BE2C (cell line): Measurements from ENCODE around the gene TBCK.

ENCODE experiments used
- DNase-seq: peaks from one replicate; pipeline ENCODE4 v3.0.0-alpha.2; 2020
- H3K27me3 ChIP-seq: fragments of 250-450 bp; sonication (Bioruptor Pico); 2 replicates; pipeline ENCODE4 v1.5.1; 2020; ENCODE audit warnings: mild to moderate bottlenecking
- H3K36me3 ChIP-seq: fragments of 250-450 bp; sonication (Bioruptor Pico); 2 replicates; pipeline ENCODE4 v1.5.1; 2020; ENCODE audit warnings: mild to moderate bottlenecking
- H3K4me1 ChIP-seq: fragments of 250-450 bp; sonication (Bioruptor Pico); 2 replicates; pipeline ENCODE4 v1.5.1; 2020
- H3K4me3 ChIP-seq: 2 replicates; pipeline ENCODE4 v1.5.1; 2011; ENCODE audit warnings: low read depth, low read length
- H3K9me3 ChIP-seq: fragments of 250-450 bp; sonication (Bioruptor Pico); 2 replicates; pipeline ENCODE4 v1.5.1; 2020
- TF ChIP-seq, protein P1 (sequence below): IDR thresholded peaks from 2 replicates; pipeline ENCODE4 v1.5.1; 2012; ENCODE audit warnings: mild to moderate bottlenecking, low read depth, low read length

Gene TBCK

DNA sequence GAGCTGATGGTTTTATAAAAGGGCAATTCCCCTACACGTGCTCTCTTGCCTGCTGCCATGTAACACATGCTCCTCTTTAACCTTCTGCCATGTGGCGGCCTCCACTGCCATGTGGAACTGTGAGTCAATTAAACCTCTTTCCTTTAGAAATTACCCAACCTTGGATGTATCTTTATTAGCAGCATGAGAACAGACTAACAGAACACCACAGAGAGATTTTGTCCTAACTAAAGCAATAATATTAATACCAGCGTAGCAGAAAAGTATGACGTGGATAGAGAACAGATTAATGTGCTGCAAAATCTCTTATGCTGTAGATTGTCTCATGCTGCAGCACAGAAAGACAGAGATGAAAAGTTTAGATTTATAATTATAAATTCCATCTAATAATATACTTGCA, 23.4 kb upstream of the TBCK start:
- DNase-seq = no peak
- TF ChIP-seq, protein P1, sequence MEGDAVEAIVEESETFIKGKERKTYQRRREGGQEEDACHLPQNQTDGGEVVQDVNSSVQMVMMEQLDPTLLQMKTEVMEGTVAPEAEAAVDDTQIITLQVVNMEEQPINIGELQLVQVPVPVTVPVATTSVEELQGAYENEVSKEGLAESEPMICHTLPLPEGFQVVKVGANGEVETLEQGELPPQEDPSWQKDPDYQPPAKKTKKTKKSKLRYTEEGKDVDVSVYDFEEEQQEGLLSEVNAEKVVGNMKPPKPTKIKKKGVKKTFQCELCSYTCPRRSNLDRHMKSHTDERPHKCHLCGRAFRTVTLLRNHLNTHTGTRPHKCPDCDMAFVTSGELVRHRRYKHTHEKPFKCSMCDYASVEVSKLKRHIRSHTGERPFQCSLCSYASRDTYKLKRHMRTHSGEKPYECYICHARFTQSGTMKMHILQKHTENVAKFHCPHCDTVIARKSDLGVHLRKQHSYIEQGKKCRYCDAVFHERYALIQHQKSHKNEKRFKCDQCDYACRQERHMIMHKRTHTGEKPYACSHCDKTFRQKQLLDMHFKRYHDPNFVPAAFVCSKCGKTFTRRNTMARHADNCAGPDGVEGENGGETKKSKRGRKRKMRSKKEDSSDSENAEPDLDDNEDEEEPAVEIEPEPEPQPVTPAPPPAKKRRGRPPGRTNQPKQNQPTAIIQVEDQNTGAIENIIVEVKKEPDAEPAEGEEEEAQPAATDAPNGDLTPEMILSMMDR = no peak
- H3K36me3 ChIP-seq = peaks cover 40% of the 10 kb centered on the region
- no peak overlapping the region for H3K4me3 ChIP-seq
- H3K27me3 ChIP-seq = no peaks in the 10 kb centered on the region
- H3K9me3 ChIP-seq = no peaks in the 10 kb centered on the region
- H3K4me1 ChIP-seq = no peaks in the 10 kb centered on the region

DNA sequence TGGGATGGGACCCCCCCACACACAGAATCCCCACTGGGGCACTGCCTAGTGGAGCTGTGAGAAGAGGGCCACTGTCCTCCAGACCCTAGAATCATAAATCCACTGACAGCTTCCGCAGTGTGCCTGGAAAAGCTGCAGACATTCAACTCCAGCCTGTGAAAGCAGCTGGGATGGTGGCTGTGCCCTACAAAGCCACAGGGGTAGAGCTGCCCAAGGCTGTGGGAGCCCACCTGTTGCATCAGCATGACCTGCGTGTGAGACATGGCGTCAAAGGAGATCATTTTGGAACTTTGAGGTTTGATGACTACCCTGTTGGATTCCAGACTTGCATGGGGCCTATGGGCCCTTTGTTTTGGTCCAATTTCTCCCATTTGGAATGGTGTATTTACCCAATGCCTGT, 22.7 kb upstream of the TBCK start:
- no peaks in the 10 kb centered on the region for H3K4me1 ChIP-seq
- no peak overlapping the region for H3K4me3 ChIP-seq
- H3K9me3 ChIP-seq = no peaks in the 10 kb centered on the region
- peaks cover 43% of the 10 kb centered on the region for H3K36me3 ChIP-seq
- no peaks in the 10 kb centered on the region for H3K27me3 ChIP-seq
- TF ChIP-seq, protein P1 = no peak
- DNase-seq = no peak

DNA sequence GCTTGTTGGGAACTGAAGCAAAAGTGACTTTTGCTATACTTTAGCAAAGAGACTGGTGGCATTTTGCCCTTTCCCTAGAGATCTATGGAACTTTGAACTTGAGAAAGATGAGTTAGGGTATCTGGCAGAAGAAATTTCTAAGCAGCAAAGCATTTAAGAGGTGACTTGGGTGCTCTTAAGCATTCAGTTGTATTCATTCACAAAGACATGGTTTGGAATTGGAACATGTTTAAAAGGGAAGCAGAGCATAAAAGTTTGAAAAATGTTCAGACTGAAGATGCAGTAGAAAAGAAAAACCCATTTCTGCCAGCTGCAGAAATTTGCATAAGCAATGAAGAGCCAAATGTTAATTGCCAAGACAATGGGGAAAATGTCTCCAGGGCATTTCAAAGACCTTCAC, 21.9 kb upstream of the TBCK start:
- TF ChIP-seq, protein P1 = no peak
- DNase-seq = no peak
- H3K4me1 ChIP-seq = no peaks in the 10 kb centered on the region

DNA sequence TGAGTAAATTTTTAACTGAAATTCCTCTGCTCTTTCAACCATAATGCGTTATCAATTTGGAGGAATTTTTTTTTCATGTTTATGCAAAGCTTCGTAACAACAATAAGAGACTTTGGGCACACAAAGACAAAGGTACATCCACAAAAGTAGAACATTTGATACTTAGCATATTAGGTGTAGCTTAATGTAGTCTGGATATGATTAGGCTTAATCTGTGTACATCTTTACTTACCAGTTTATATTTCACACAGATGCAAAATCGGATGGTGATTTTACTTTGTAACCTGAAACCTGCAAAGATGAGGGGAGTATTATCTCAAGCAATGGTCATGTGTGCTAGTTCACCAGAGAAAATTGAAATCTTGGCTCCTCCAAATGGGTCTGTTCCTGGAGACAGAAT, 20.6 kb upstream of the TBCK start:
- no peaks in the 10 kb centered on the region for H3K4me1 ChIP-seq
- DNase-seq = no peak
- H3K36me3 ChIP-seq = peaks cover 57% of the 10 kb centered on the region
- no peaks in the 10 kb centered on the region for H3K27me3 ChIP-seq
- no peaks in the 10 kb centered on the region for H3K9me3 ChIP-seq
- TF ChIP-seq, protein P1 = no peak
- H3K4me3 ChIP-seq = no peak overlapping the region

More for the DNA sequence above, 21.9 kb upstream of the TBCK start:
- no peak overlapping the region for H3K4me3 ChIP-seq
- H3K36me3 ChIP-seq = peaks cover 50% of the 10 kb centered on the region
- H3K9me3 ChIP-seq = no peaks in the 10 kb centered on the region
- no peaks in the 10 kb centered on the region for H3K27me3 ChIP-seq

DNA sequence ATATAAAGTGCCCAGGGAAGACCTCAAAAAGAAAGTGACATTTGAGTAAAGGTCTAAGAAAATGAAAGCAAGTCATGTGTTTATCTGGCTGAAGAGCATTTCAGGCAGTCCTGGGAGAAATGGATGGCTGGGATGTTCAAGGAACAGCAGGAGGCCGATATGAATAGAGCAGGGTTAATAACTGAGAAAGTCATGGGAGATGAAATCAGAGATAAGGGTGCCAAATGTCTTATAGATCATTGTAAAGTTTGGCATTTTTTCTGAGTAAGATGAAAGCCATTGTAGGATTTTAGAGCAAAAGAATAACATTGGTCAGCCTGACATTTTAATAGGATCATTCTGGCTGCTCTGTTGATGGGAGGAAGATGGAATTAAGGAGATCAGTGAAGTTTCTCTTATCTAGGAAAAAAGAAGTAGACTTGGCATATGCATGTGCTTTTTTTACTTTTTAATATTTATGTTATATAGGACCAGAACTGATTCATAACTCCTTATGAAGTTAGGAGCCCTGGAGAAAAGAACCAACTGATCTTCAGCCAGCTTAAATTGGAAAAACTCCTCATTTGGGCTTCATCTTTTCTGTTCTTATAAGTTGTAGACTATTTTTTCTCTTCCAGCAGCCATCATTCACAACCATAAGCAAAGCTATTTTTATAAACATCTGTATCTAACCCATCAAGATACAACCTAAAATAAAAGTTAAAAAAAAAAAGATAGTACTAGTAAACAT, 18.9 kb upstream of the TBCK start:
- H3K9me3 ChIP-seq = no peaks in the 10 kb centered on the region
- TF ChIP-seq, protein P1 = no peak
- no peak overlapping the region for H3K4me3 ChIP-seq
- DNase-seq = no peak
- no peaks in the 10 kb centered on the region for H3K27me3 ChIP-seq
- peaks cover 64% of the 10 kb centered on the region for H3K36me3 ChIP-seq
- H3K4me1 ChIP-seq = no peaks in the 10 kb centered on the region

DNA sequence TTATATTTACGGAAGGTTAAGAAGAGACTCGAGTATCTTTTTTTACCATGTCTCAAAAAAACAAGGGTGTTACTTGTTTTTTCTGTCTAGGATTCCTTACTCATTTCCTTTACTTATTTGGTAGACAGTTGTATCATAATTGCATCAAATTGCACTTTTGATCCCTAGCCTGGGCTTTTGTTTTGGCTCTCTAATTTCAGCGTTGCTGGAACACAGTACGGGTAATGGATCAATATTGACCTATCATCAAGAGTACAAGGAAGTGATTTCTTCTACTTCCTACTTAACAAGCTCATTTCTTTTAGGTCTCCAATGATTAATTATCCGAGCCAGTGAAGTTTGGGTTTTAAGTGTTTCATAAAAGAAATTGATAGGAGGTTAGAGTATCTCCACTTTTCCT, 17.2 kb upstream of the TBCK start:
- Histone ChIP-seq H3K27me3 (no peaks in the 10 kb centered on the region), H3K36me3 (peaks cover 63% of the 10 kb centered on the region), H3K9me3 (no peaks in the 10 kb centered on the region), H3K4me3 (no peak overlapping the region), H3K4me1 (no peaks in the 10 kb centered on the region)
- TF ChIP-seq, protein P1 = no peak
- DNase-seq = no peak
